Stimulated activated CD8-positive, alpha-beta memory T cell treated with anti-CD3 and anti-CD28 coated beads, Interleukin-12 subunit alpha, Interleukin-12 subunit beta, amount 100 ng/mL, for 24 hours (primary cell): Measurements from ENCODE around the gene ATP23.

Experiments
- DNase-seq: peaks from one replicate; pipeline ENCODE4 v3.0.0-alpha.2; 2020; ENCODE audit errors: extremely low read depth

The ATP23 gene

GRCh38 chr12:57941165-57941894 is at the start of gene ATP23:
Gene ATP23, plus strand, starts transcription at chr12:57941567. Its CDS starts 135 bp downstream, at chr12:57941702.
- peak; percentile 74 for DNase-seq

GRCh38 chr12:57892232-57892972 is 49.0 kb upstream of the ATP23 start:
- no peak for DNase-seq

DNA sequence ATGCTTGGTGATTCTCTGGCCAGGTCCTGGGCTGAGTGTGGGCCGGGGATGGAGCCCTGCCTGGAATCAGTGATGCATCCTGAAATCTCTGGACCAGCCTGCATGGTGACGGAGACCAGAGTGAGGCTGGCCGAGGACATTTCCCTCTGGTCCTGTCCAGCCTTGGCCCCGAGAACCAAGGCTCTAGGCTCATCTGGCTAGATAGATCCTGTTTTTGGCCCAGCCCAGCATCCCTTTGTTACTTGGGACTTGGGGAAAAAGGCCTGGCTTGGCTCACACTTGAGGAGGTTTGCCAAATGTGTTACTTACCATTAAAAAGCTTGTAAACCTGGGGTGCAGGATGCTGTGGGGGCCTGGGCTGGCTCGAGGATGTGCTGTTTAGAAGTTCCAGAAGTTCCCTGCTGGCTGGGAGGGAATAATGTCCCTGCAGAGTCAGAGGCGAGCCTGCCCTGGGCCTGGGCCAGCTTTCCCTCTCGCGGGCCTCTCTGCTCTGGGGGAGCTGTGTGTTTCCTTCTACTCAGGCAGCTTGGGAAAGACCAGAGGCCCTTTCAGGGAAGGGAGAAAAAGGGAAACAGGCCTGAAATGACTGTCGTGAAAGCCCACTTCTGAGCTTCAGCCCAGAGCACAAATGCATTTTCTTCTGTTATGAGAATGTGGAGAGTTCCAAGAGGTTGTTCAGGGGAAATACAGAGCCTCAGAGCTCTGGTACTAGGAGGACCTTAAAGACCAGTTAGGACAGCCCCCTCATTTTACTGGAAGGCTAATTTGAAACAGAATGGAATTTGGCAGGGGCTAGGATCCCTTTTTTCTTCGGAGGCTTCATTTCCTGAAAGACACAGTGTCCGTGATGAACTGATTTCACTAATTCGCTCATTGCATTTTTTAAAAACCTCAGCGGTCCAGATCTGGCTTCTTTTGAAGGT is 47.7 kb upstream of the ATP23 start:
- no peak for DNase-seq

- DNase-seq = no peak
These were observed 46.7 kb upstream of the ATP23 start for GRCh38 chr12:57894399-57895292.

DNA sequence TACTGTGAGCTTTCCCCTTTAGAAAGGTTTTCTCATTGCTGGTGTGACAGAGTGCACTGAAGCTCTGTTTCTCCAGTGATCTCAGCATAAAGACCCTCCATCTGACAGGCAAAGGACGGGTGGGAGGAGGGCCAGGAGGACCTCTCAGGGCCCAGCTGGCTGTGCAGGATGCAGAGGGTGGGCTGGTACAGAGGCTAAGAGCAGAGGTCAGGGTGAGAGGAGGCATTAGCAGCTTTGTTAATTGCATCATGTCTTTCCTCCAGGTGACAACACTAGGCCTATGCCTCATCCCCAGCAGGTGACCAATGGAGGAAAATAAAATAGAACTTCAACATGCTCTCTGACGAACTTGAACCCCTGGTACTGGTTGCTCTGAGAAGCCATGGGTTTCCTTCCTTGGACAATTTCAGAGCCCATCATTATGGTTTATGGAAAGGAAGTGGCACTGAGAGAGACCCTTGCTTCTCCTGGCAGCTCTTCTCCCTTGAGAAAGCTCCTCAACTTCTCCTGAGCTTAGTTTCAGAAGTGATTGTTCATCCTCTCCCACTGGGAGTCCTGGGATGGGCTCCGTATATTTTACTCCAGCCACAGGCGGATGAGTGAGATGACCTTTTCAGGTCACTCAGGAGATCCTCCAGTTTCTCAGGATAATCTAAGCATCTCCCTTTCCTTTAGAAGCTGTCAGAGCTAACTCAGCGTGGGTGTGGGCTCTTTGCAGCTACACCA is 45.8 kb upstream of the ATP23 start:
- no peak for DNase-seq

- no peak for DNase-seq
These were observed 45.3 kb upstream of the ATP23 start for GRCh38 chr12:57896115-57896433.

DNA sequence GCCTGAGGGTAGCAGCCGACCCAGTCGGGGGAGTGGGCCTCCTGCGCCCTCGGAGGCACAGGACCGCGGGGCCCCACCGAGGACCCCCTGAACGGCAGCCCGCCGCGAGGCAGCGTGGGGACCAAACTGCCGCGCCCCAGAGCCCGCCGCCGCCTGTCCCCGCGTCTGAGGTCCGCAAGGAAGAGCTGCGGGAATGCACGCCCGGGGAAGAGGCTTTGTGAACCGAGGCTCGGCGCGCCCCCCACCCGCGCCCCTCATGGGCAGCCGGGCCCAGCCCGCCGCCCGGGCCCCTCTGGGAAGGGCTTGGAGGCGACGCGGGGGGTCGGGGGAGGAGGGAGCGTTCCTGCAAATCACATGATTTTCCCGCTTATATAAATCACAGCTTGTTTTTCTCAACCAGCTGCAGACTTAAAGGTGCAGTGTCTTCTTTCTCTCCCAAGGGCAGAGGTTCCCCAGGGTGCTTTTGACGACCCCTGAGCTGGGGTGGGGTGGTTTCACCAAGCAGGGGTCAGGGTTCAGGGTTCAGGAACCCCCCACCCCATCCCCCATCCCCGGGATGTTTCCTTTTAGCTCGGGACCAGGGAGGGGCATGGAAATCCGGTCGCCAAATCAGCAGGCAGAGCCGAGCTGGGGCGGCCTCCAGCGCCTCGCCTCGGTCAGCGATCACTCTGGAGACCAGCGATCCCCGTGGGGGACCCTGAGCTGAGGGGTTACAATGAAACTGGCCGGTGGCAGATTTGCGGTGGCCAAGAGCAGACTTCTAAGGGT is 44.7 kb upstream of the ATP23 start:
- DNase-seq = no peak

- no peak for DNase-seq
These were observed 43.9 kb upstream of the ATP23 start for GRCh38 chr12:57897286-57897974.

DNA sequence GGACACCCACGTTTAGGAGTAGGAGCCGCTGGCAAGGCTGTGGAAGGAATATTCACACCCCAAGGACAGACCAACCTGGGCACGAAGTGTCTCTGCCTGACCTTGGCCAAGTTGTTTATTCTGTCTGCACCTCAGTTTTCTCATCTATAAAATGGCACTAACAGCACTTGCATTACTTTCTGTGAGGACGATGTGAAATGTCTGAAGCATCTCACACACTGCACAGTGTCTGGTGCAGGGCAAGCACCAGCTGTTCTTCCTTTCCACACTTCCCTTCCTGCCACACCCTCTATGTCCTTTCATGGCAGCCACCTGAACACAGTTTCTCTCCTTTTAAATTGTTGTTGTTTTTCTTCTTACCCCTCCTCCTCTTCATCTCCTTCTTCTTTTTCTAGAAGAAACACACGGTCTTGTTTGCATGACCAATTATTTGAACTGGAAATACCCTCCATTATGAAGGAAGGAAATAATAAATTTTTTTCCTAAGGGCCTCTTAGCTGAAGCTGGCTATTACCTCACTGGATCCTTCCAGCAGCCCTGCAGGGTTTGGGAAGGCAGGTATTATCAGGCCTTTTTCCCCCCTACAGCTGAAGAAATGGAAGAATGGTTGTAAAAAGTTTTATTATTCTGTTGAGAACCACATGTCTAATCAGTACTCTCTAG is 42.9 kb upstream of the ATP23 start:
- DNase-seq = no peak

- DNase-seq = peak; percentile 60
These were observed 42.2 kb upstream of the ATP23 start for GRCh38 chr12:57899010-57899662.

GRCh38 chr12:57902478-57902969 is 38.8 kb upstream of the ATP23 start:
- no peak for DNase-seq

- no peak for DNase-seq
These were observed 36.9 kb upstream of the ATP23 start for GRCh38 chr12:57904426-57904825.

DNA sequence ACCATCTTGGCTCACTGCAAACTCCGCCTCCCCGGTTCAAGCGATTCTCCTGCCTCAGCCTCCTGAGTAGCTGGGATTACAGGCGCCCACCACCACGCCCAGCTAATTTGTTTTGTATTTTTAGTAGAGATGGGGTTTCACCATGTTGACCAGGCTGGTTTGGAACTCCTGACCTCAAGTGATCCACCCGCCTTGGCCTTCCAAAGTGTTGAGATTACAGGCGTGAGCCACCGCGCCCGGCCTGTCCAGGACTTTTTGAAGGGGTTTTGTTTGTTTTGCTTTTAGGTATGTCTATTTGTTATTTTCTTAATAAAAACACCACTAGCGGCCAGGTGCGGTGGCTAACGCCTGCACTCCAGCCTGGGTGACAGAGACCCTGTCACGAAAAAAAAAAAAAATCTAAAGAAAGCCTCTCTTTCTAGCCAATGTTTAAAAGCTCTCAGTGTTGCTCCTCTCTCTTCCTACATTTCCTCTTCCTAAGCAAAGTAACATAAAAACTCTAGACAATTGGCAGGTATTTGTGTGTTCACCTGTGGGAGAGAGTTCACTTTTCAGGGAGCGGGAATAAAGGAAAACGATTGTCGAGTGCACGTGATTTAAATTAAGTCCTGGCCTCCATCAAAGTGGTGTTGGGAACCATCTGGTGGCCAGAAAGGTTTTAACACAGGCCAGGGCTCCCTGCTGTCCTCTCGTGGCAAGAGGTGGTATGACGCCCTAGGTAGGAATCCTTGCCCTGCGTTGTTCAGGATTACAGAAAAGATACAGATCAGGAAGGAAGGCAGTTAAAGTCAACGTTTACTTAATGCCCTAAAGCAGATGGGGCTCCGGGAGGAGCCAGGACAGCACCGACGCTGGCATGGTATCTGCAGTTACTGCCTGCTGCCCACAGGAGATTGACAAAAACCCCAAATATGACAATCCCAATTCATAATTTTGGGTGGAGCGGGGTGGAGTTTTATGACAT is 36.2 kb upstream of the ATP23 start:
- peak; percentile 46 for DNase-seq

GRCh38 chr12:57905812-57906475 is 35.4 kb upstream of the ATP23 start:
- no peak for DNase-seq

DNA sequence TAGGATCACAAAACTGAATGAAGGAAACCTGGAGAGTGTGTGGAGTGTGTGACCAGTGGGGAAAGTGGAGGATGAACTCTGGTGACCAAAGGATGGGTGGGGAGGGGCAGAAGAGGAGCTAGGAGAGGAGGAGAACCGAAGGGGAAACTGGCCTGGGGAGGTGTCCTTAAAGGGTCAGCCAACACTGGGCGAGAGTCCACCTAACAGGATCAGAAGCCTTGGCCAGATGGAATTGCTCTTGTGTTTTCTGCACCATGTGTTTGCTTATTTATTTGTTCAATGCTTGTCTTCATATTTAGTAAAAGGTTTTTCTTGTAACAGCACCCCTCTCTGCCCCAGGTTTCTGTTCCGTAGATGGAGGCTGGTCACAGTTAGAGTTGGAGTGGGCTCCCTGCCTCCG is 34.5 kb upstream of the ATP23 start:
- DNase-seq = no peak

- no peak for DNase-seq
These were observed 34.1 kb upstream of the ATP23 start for GRCh38 chr12:57907281-57907680.
